Measurements from ENCODE around the gene NUCKS1.
"Not testable (repeated sequence)": the region's sequence is repeated elsewhere in the genome, so short reads cannot be mapped to it uniquely, and the experiment has no call there.

Gene NUCKS1

DNA sequence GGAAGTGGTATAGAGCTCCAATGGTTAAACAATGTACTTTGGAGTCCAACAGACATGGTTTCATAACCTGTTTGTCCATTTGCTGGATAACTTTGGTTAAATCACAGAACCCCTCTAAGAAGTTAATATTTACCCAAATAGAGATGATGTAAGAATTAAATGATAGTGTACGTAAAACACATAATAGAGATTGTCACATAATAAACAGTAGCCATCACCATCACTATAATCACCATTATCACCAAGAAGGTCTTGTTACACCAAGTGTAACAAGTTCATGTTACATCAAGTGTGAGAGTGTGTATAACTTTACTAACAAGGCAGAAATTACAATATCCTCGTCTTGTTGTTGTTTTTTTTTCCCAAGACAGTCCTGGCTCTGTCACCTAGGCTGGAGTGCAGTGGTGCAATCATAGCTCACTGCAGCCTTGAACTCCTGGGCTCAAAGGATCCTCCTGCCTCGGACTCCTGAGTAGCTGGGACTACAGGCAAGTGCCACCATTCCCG lies 23.3 kb downstream of the NUCKS1 start:
- no peak for DNase-seq

DNA sequence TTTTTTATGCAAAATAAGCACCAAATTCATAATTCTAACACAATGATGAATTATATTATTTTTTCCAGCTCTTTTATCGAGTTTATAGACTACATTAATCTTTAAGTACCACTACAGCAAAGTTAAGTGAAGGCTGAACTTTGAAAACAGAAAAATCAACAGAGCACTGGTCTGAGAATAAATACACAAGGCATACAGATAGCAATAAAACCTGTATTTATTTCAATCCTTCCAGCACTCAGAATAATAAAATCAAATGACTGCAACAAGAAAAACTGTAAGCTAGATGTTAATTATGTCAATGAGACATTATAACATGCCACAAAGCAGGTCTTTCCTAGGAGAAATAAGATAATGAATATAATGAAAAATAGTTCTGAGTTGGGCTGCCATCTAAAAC lies 24.5 kb downstream of the NUCKS1 start:
- DNase-seq, result no peak

DNA sequence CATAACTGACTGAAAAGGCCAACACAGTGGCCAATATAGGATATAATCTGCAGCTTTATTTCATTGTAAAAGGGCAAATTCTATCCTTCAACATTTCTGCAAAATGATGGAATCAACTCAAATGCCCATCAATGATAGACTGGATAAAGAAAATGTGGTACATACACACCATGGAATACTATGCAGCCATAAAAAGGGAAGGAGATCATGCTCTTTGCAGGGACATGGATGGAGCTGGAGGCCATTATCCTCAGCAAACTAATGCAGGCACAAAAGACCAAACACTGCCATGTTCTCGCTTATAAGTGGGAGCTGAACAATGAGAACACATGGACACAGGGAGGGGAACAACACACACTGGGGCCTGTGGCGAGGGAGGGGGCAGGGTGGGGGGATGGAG lies 29.2 kb downstream of the NUCKS1 start:
- not testable (repeated sequence) for DNase-seq

DNA sequence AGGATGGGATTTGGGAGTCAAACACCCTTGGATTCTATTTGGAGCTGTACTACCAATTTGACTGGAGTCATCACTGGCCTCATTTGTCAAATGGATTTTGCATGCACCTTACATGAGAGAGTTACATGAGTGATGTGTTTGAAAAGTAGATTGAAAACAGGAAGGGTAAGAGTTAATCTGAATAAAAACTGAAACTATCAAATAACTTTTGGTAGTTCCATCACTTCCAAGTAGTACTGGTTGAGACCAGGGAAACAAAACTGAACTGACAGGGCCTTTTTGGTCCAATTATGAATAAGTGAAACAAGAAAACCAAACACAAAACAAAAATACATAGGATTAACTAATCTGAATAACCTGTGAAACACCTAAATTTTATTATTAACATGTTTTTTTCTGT lies 30.2 kb downstream of the NUCKS1 start:
- DNase-seq, result no peak

DNA sequence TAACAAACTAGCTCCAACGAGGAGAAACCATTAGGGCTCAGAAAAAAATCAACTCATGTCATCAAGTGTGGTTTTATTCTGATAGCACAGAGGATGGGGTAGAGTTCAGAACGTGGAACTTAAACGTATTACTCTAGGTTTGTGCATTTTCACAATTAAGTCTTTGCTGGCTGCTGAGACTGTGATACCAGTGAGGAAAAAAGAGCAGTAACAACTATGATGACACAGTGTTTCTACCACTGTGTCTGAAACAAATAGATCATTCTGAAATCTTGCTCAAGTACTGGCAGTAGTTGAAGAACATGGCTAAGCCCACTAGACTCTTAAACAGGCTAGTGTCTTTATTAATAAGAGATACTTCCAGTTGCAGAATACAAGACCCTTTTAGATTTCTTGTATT lies 31.0 kb downstream of the NUCKS1 start:
- no peak for DNase-seq

DNA sequence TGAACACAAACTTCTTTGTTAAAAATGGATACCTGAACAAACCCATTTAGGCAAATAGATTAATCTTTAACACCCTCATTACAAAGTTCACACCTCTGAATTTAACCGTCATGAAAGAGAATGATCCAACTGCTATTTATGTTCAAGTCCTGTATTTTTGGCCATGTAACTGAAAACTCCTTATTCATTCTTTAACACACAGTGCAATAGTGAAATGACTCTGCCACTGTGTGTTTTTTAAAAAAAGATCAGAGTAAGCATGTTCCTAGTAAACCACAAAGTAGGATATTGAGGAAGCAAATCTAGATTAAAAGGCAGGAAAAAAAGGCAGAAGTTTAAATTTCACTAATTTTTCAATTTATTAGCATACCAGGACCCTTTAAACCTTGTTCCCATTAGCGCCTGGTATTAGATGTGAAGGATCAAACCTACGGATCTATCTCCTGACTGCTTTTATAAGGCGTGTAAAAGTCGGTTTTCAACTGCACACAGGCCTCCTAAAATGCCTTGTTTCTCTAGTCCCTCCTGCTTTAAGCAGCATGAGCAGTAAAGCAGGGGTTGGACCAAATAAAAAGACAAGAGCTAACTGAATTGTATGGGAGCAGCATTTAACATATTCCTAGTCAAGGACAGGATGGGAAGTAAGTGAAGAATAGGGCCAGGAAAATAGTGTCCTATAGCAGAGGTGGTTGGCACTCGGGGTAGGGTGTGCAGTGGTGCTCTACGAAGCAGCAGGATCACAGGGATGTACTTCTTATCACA lies 33.4 kb downstream of the NUCKS1 start:
- DNase-seq, result no peak

DNA sequence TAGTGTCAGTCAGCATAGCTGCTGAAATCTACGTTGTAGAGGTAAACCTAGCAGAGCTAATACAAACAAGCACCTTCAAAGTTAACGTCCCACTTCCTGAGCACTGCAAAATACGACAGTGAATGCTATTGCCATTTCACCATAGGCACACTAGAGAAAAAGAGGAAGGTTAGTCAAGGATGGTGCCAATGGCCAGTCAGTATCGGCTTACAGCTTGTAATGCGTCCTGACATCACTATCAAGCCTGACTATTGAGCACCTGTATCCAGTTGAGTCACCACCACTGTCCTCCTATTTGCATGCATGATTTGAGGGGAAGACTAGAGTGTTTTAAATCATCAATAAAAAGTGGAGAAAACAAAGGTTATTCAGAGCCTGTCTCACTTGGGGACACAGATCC lies 34.4 kb downstream of the NUCKS1 start:
- DNase-seq, result no peak

DNA sequence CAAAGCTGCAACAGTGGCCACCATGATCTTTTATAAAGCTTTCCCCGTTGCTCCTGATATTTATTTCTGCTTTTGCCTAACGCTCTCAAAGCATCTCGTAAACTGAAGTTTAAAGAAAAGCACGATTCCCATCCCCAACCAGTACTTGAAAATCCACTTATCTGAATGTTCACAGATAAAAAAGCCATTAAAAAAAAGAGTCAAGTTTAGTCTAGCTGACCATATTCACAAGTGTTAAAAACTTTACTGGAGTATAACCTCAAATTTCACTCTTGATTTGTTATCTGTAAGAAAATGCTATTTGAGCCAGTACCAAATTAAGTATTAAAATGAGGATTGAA lies 35.1 kb downstream of the NUCKS1 start:
- DNase-seq, result no peak

DNA sequence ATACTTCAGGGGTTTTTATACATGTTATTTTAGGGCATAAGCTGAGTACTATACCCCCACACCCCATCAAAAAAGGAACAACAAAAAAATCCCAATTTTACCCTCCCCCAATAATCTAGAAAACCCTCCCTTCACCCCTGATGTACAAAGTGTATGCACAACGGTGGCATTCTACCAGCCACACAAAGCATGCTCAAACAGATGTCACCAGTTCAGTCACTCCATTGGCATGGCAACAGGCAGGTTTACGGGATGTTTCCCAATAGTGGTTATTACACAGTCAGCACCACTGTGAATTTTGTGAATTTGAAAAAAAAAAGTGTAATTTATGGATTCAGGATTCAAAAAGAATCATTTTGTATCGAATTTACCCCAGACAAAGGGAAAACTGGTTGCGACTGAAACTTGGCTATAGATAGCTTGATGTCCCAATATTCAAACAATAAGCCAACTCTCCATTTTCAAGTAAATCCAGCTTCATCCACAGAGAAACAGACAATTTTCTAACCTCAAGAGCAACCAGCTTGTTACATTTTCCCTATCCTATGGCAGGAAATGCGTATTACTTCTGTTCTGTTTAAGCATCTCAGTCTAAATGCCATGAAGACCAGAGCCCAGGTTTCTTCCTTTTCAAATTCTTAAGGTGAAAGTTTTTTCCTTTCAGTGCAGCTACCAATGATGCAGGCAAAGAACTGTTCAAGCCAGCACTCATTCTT lies 35.6 kb downstream of the NUCKS1 start:
- DNase-seq, result no peak

DNA sequence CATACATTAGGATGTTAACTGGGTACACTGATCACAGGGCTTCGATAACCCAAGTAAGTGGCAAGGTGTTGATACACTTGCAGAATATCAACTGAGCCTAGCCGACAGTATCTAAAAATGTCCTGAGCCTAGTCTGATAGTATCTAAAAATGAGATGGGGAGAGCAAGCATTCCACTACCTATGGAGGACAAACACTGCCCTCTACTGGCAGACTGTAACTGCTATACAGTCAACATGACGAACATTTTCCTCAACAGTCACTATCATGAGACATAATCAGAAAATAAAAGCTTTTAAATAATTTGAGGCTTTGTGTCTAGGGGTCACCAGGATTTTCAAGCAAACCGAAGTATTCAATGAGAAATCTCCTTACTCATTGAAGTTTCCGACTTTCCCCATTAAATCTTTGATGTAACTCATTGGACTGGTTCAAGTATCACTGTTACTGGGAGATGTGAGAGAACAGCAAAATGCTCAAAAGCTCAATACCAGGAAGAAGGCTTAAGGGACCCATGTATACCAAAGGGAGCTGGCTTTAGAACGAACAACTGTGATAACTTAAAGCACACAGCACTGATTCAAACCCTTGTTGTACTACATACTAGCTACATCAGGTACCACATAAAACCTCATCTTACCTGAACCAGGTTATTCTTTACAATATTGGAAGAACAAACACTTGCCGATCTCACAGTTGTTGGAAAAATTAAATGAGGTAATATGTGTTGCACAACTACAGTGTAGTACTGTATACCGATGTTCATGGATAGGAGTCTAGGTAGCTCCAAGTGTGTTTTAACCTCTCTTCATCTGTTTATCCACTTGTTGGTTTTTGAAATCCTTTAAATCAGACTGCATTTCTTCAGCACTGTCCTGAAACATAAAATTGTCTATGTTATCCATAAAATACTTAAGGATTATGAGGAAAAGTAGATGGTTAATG lies 38.6 kb downstream of the NUCKS1 start:
- DNase-seq, result peak; percentile 68

DNA sequence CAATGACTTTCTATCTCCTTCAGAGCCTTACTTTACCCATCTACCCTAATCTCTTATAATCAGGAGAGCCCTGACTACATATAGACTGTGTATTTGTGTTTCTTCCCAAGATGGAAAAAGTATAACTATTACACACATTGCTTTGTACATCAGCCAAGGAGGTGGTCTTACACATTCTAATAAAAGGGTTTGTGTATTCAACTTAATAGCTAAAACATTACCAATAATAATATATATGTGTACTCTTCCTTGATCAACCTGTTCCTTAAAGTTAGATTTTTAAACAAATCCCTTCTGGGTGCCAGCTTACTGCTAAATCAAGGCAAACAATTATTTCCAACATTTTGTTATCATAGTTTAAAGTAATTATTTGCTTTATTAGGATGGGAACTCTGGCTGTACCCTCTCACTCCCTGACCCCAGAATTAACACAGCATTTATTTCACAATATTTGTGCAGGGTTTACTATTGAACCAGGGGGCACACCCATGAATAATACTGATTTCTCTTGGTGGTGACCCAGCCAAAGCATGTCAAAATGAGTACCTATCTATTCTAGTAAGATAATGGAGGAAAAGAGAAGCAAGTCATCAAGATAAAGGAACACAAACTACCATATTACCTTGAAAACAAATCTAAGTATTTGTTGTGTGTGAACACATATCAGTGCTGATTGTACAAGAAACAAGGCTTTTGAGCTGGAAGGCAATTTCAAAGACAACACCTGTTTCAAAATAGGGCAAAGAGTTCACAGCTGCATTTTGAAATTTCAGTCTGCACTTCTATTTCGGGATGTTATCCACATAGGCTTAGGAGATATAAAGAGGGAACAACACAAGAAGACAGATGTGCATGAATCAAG lies 39.5 kb downstream of the NUCKS1 start:
- no peak for DNase-seq

DNA sequence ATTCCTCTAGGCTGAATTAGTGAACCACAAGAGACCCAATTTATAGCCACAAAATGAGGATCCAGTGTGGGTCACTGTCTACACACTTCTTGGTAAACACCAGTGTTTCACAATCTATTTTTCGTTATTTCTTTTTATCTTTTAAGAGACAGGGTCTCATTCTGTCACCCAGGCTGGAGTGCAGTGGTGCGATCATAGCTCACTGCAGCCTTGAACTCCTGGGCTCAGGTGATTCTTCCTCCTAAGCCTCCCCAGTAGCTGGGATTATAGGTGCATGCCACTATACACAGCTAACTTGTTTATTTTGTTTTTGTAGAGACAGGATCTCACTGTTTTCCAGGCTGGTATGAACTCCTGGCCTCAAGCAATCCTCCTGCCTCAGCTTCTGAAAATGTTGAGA lies 40.3 kb downstream of the NUCKS1 start:
- no peak for DNase-seq

DNA sequence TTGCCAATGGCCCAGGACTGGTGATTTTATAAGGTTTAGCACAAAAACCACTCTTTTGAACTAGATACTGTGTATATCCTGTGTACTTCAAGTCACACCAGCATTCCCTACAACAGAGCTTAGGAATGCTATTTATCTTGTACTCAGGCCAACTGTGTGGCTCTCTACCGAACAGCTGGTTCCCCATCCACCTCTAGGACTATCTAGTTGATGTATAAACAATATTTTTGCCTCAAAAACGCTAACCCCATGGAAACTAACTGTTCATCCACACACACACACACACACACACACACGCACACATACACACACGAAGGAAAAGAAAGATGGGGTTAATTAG lies 41.0 kb downstream of the NUCKS1 start:
- DNase-seq, result no peak

DNA sequence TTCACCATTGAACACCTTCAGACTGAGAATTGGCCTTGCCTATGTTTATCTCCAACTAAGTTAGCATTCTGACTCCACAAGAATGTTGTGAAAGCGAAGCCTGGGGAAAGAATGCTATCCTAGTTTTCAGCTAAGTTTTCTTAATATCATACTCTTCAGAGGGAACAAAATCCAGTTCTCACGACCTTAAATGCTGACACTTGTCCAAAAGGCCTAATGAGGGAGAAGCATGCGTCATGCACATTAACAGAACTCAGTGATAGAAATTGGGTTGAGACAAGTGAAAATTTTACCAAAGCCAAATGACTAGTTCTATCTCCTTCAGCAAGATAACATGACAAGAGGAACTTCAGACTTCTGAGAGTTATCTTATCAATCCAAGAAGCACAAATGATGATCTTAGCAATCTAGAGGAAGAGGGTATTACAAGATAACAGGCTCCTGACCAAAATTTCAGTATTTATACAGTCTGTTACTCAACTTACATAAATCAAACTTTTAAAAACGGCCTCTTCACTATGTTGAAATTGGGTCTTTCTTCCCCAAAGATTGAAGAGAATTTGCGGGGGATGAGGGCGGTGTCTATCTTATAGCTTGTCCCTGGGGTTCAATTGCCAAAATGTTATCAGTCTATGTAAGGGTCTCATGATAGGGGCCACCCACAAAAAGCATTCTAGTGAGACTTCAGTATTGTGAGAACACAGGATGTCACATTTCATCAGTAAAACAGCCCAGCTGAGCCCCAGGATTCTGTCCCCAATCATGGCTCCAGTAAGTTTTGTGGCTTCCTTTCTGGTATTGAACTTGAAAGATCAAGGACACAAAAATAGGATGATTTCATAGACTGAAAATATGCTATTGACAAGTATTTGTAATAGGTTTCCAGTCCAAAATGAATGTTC lies 43.1 kb downstream of the NUCKS1 start:
- no peak for DNase-seq

DNA sequence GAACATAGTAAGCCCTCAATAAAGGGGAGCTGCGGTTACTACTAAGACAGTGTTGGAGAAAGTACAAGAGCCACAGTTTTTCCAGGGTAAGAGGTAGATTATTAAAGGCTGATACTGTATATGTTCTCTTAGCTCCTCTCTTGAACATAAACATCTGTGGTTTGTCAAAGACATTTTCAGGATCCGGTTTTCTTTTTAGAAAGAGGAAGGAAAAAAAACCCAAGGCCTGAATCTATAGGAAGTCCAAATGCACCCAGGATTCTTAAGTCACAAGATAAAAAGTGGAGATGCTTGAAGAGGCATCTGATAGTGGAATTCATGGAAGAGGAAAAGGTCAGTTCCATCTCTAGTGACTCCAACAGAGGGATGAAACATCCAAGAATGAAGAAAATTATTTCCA lies 45.1 kb downstream of the NUCKS1 start:
- no peak for DNase-seq

DNA sequence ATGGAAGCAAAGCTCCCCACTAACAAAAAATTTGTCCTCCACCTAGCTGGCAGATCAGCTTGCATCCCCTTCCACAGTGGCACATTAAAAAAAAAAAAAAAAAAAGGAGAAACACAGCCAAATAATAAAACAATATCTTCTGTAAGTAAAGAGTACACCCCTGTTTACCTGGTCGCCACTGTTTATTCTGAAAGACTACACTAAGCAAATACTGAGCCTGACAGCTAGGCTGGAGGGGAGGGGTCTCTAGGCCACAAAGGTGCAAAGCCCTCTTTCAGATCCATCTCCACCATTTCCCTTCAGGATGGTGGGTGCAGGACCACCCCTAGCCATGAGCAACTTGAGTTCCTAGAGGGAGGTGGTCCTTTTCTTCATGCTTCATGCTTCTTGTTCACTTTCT lies 46.9 kb downstream of the NUCKS1 start:
- DNase-seq, result peak; percentile 52

DNA sequence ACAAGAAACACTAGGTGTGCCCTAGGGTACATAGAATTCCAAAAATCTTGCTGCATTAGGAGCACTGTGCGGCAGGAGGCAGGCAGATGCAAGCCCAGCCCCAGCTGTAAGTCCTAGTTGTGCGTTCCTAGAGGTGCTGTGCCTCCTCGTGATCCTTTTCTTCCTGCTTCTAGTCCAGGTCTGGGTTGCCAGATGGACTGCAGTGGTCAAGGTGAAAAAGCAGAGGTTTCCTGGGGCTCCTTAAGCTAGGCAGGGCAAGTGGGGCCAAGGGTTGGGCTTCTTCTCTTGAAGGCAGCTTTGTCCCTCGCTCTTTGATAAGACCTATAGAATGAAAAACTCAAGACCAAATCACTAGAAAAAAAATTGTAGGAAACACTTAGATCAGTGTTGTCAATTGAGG lies 48.1 kb downstream of the NUCKS1 start:
- no peak for DNase-seq

DNA sequence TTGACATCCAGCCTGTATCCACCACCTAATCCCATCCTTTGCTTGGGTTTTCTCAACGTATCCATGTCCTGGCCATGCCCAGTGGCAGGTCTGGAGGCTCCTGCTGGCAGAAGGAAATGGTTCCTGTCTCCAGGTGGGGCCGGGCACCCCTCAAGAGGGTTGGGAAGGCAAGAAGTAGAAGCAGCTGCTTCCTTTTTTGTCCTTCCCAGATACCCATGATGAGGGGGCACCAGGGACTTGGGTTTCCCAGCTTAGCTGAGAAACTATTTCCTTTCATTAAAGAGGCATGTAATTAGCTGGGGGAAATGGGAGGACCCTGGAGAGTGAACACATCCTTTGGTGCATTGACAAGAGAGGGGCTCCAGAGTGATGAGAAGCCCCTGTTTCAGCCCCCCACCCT lies 48.6 kb downstream of the NUCKS1 start:
- no peak for DNase-seq

DNA sequence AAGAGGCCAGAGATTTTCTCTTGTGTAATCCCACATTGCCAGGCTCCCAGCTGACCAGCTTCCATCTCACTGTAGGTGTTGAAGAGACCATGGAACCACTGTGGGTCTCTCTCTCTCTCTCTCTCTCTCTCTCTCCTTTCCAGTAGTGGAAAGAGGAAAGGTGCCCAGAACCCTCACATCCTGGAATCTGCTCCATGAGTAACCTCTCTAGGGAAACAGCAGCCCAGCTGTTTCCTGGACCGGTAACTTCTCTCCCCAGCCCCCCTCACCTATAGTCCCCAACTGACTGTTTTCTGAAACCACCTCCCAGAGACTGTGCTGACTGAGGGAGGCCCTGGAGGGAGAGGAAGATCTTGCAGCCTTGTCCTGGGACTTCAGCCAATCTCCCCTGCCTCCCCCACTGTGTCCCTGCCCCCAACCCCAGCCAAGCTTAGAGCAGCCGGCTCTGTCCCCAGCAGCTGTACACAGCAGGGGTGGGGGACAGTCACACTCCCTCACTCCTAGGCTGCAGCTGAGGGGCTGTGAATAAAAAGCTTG lies 49.0 kb downstream of the NUCKS1 start:
- no peak for DNase-seq

DNA sequence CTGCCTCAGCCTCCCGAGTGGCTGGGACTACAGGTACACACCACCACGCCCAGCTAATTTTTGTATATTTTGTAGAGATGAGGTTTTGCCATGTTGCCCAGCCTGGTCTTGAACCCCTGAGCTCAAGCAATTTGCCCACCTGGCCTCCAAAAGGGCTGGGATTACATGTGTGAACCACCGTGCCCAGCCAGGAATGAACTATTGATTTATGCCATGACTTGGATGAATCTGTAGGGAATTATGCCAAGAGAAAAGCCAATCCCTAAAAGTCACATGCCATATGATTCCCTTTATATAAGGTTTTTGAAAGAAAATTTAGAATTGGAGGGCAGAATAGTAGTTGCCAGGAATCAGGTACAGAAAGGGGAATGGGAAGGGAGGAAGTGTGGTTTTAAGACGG lies 50.6 kb downstream of the NUCKS1 start:
- no peak for DNase-seq

DNA sequence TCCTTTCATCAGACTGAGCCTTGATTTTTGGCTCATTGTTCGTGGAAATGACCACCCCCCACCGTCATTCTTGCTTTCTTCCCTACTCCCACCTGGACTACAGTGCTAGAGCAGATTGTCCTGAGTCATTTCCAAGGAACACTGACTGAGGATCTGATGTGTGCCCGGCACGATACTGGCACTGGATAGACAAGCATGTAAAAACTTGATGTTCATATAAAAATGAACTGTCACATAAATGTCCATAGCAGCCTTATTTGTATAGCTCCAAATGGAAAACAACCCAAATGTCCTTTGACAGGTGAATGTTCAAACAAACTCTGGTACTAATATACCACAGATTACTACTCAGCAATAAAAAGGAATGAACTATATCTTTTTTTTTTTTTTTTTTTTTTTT lies 51.1 kb downstream of the NUCKS1 start:
- DNase-seq, result no peak
